Measurements from ENCODE around the gene ARSG. TPM values are rescaled to one million over a fixed set of nuclear protein-coding genes. Genes with fewer than 3 reads are reported as not detected.
A peak's percentile ranks its signal among the peaks of the same experiment; 100 is the strongest.

ARSG gene
- 10 to 100 TPM in 1 of 2 donors, 1 to 10 TPM in 1; 4.4 to 14.1 TPM for total RNA-seq
- polyA plus RNA-seq (2013, experiment 1 of 2): 6.2 TPM
- 5.0 TPM for polyA plus RNA-seq (2013, experiment 2 of 2)
- long read RNA-seq, experiment 1, partial matches to known transcripts: 2 of 2 reads
- long read RNA-seq, experiment 1, other reads (novel, unspliced or antisense): 0 of 2 reads
- long read RNA-seq, experiment 2, full-length matches to known transcripts: 12 of 33 reads
- long read RNA-seq, experiment 2, partial matches to known transcripts: 3 of 33 reads
- long read RNA-seq, experiment 2, other reads (novel, unspliced or antisense): 18 of 33 reads
- long read RNA-seq, experiment 3, full-length matches to known transcripts: 10 of 18 reads
- long read RNA-seq, experiment 3, partial matches to known transcripts: 0 of 18 reads
- long read RNA-seq, experiment 3, other reads (novel, unspliced or antisense): 8 of 18 reads
- long read RNA-seq, experiment 4, partial matches to known transcripts: 3 of 9 reads
- long read RNA-seq, experiment 4, other reads (novel, unspliced or antisense): 6 of 9 reads

DNA sequence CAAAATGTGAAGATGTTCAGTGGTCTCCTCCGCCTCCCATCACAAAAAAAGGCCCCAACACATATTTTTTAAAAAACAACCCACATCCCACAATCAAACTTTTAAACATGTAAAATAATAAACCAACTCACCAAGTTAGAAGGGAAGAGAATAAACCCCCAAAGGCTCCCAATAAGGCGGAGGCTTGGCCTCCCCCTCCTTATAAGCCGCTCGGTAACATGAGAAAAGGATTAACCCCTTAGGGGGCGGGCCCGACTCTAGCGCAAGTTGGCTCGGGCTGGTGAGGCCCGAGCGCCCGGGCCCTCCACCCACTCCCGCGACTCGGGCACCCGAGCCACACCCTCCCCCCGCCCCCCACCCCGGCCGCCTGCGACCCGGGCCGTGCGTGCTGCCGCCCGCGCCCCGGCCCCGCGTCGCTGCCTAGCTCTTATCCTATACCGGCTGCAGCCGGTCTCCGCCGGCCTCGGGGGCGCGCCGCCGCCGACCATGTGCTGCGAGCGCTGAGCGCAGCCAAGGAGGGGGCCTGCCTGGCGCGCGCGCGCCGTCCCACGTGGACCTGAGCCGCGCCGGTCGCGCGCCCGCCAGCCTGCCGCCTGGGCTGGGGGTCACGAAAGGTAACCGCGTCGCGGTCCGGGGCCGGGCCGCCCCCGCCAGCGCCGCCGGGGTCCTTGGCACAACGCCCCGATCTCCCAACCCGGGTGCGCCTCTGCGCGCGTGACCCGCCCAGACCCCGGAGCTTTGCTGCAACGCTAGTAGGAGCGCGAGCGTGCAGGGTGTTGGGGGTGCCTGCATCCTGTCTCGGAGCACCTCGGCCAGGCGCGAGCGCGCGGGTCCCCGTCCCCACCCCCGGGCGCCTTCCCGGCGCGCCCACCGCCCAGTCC, at the start of gene ARSG, which contains the start of gene SLC16A6:
Gene ARSG, plus strand, starts transcription at position 541 of the 881 bp plus-strand sequence. CDS start 15,999 bp downstream, outside the sequence.
Gene SLC16A6, minus strand, starts transcription at position 173 of the 881 bp plus-strand sequence. CDS start 12,807 bp downstream, outside the sequence.
- TF ChIP-seq CTCF (conservative IDR thresholded peaks at IDR 0.05): no peak
- peaks cover 26% of the 10 kb centered on the region for H3K4me1 Mint-ChIP-seq
- H3K9me3 Mint-ChIP-seq: no peaks in the 10 kb centered on the region
- Histone ChIP-seq H3K27ac (ENCODE audit: low read depth, low read length) (no peak within 1 kb of the TSS), H3K4me1 (ENCODE audit: control insufficient read depth, insufficient read depth, low read length) (no peaks in the 10 kb centered on the region), H3K27me3 (ENCODE audit: control insufficient read depth, insufficient read depth, low read length, poor library complexity, severe bottlenecking) (peaks cover 60% of the 10 kb centered on the region), H3K4me3 (ENCODE audit: low read length) (peak within 1 kb of the TSS; percentile 84), H3K9ac (ENCODE audit: extremely low read depth, low read length, poor library complexity, severe bottlenecking) (peak within 1 kb of the TSS; percentile 78), H3K9me3 (ENCODE audit: control insufficient read depth, low read length) (no peaks in the 10 kb centered on the region), H3K36me3 (ENCODE audit: control insufficient read depth, insufficient read depth, low read length) (no peaks in the 10 kb centered on the region)
- no peak within 1 kb of the TSS for H3K27ac Mint-ChIP-seq
- H3K36me3 Mint-ChIP-seq (ENCODE audit: low read depth): no peaks in the 10 kb centered on the region
- H3K27me3 Mint-ChIP-seq (ENCODE audit: insufficient read depth): peaks cover 65% of the 10 kb centered on the region
- WGBS, 2 experiments (ENCODE audit: insufficient coverage in 1 of 2, insufficient read length in 1 of 2): 0 to 2% methylated on average over 12 to 94 of the region's 96 CpGs
- peak within 1 kb of the TSS; percentile 61 for H3K4me3 Mint-ChIP-seq
- DNase-seq: peak; percentile 92

- Mint-ChIP-seq H3K4me3 (peak overlapping the region; percentile 91), H3K4me1 (peaks cover 10% of the 10 kb centered on the region), H3K36me3 (ENCODE audit: low read depth) (peaks cover 10% of the 10 kb centered on the region), H3K27me3 (ENCODE audit: insufficient read depth) (no peaks in the 10 kb centered on the region), H3K27ac (peak overlapping the region; percentile 49), H3K9me3 (no peaks in the 10 kb centered on the region)
- H3K27ac ChIP-seq (ENCODE audit: low read depth, low read length): no peak overlapping the region
- H3K9ac ChIP-seq (ENCODE audit: extremely low read depth, low read length, poor library complexity, severe bottlenecking): no peak overlapping the region
- TF ChIP-seq CTCF (conservative IDR thresholded peaks at IDR 0.05): no peak
- H3K36me3 ChIP-seq (ENCODE audit: control insufficient read depth, insufficient read depth, low read length): peaks cover 11% of the 10 kb centered on the region
- H3K27me3 ChIP-seq (ENCODE audit: control insufficient read depth, insufficient read depth, low read length, poor library complexity, severe bottlenecking): no peaks in the 10 kb centered on the region
- no peaks in the 10 kb centered on the region for H3K4me1 ChIP-seq (ENCODE audit: control insufficient read depth, insufficient read depth, low read length)
- H3K4me3 ChIP-seq (ENCODE audit: low read length): peak overlapping the region; percentile 92
- DNase-seq: no peak
- no peaks in the 10 kb centered on the region for H3K9me3 ChIP-seq (ENCODE audit: control insufficient read depth, low read length)
- 94 to 99% methylated on average over 13 to 24 of the region's 24 CpGs for WGBS, 2 experiments (ENCODE audit: insufficient coverage in 1 of 2, insufficient read length in 1 of 2)
Measured at GRCh38 chr17:68246271-68247028, 44.8 kb upstream of the ARSG start.

Measured in endodermal cell (in vitro differentiated cells).